ENCODE data around the gene ALDH1A2.
"Not testable (repeated sequence)": the region's sequence is repeated elsewhere in the genome, so short reads cannot be mapped to it uniquely, and the experiment has no call there.

- TF ChIP-seq, protein P1, sequence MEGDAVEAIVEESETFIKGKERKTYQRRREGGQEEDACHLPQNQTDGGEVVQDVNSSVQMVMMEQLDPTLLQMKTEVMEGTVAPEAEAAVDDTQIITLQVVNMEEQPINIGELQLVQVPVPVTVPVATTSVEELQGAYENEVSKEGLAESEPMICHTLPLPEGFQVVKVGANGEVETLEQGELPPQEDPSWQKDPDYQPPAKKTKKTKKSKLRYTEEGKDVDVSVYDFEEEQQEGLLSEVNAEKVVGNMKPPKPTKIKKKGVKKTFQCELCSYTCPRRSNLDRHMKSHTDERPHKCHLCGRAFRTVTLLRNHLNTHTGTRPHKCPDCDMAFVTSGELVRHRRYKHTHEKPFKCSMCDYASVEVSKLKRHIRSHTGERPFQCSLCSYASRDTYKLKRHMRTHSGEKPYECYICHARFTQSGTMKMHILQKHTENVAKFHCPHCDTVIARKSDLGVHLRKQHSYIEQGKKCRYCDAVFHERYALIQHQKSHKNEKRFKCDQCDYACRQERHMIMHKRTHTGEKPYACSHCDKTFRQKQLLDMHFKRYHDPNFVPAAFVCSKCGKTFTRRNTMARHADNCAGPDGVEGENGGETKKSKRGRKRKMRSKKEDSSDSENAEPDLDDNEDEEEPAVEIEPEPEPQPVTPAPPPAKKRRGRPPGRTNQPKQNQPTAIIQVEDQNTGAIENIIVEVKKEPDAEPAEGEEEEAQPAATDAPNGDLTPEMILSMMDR (IDR thresholded peaks at IDR 0.05) = not testable (repeated sequence)
- TF ChIP-seq POLR2A (IDR thresholded peaks at IDR 0.05) = not testable (repeated sequence)
Measured at GRCh38 chr15:58113358-58113757, 47.8 kb upstream of the ALDH1A2 start.
